ENCODE results near the gene ANXA6. TPM values are rescaled to one million over a fixed set of nuclear protein-coding genes. Genes with fewer than 3 reads are reported as not detected.

ANXA6 gene
- total and polyA plus RNA-seq, 2 of the 4 experiments (the other 2 are of a cell fraction), result 355 to 610 TPM

DNA sequence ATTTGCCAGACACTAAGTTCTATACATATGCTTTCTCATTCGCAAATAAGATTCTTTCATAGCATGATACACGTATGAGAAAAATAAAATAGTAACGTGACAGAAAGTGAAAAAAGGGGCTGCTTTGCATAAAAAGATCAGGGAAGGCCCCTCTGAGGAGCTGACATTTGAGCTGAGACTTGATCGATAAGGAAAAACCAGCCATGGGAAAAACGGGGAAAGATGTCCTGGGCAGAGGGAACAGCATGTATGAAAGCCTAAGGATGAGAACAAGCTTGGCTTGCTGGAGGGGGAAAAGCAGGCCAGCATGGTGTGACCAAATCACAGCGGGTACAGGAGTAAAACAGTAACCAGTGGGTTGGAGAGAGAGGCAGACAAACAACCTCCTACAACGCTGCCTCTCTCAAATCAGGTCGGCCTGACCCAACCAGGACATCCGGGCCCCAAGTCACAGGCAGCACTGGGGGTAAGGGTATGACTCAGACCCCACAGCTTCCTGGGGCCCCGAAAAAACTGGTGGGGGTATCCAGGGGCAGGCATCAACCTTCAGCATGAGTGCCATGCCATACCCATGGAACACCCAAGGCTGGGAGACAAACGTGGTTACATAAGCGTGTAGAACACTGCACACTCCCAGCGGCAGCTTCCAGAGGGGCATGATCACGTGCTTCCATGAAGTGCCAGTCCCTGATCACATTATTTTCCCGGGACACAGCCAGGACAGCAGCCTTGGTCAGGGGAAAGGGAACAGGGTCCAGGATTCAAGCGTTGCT lies 78.9 kb downstream of the ANXA6 start:
- dilution Hi-C loops (cut with HindIII; ENCODE audit: low sequenced_read_pairs, unreplicated experiment) (no loop called here), intact Hi-C loops (cut with micrococcal nuclease) (no loop called here), in situ Hi-C loops (cut with MboI; ENCODE audit: low sequenced_read_pairs) (no loop called here)
- Histone ChIP-seq H3K4ac (ENCODE audit: low read depth, low read length) (peak overlapping the region; percentile 62; the same call in 1 of the 2 replicates), H3K9me3 (ENCODE audit: control insufficient read depth, insufficient read depth, low read length) (no peaks in the 10 kb centered on the region), H3K27me3 (ENCODE audit: control insufficient read depth, insufficient read depth, low read length) (no peaks in the 10 kb centered on the region), H3K36me3 (ENCODE audit: control insufficient read depth, insufficient read depth, low read length) (peaks cover 8% of the 10 kb centered on the region), H3K56ac (ENCODE audit: extremely low read depth, insufficient read depth, low read length) (no peak overlapping the region), H3K18ac (ENCODE audit: low read depth, low read length) (no peak overlapping the region), H2BK5ac (ENCODE audit: low read depth, low read length, poor library complexity, severe bottlenecking) (no peak overlapping the region), H2AK5ac (ENCODE audit: low read depth, low read length) (peak overlapping the region; percentile 68), H3K79me1 (ENCODE audit: low read depth in 1 of 2, low read length in 2 of 2) (peaks cover 28 to 86% of the 10 kb centered on the region in 2 experiments), H3K4me2 (ENCODE audit: low read depth, low read length) (no peak overlapping the region), H3K4me3 (ENCODE audit: insufficient read depth, low read depth, low read length) (no peak overlapping the region), H2BK15ac (ENCODE audit: low read depth, low read length) (0 out of 3 replicates have a peak overlapping the region, but pooled peaks have one; percentile 18), H2AK9ac (replicated peaks; ENCODE audit: low read depth, low read length, poor library complexity) (peak overlapping the region; percentile 23), H3K9me1 (ENCODE audit: insufficient read depth, low read length) (peaks cover 36% of the 10 kb centered on the region), H2BK20ac (ENCODE audit: low read depth, low read length) (0 out of 2 replicates have a peak overlapping the region, but pooled peaks have one; percentile 9), H3K23ac (ENCODE audit: low read depth, low read length) (peak overlapping the region; percentile 59; the same call in 1 of the 2 replicates), H2BK120ac (ENCODE audit: low read depth, low read length) (no peak overlapping the region; the same call in 1 of the 2 replicates), H3K4me1 (ENCODE audit: control insufficient read depth, insufficient read depth, low read length) (peaks cover 22% of the 10 kb centered on the region), H4K8ac (ENCODE audit: low read depth in 2 of 2, low read length in 2 of 2) (no peak overlapping the region), H3K14ac (replicated peaks; ENCODE audit: low read depth, low read length) (peak overlapping the region; percentile 72), H4K20me1 (ENCODE audit: insufficient read depth, low read length) (peaks cover 49% of the 10 kb centered on the region), H2AFZ (replicated peaks; ENCODE audit: low read length, poor library complexity) (no peak overlapping the region), H4K91ac (ENCODE audit: insufficient read depth, low read depth, low read length) (peak overlapping the region; percentile 41; the same call in 1 of the 2 replicates), H3K27ac (ENCODE audit: insufficient read depth, low read length) (no peak overlapping the region), H4K5ac (ENCODE audit: low read depth, low read length) (no peak overlapping the region), H3K9ac (ENCODE audit: low read depth, low read length) (no peak overlapping the region)
- ATAC-seq (ENCODE audit: low read depth) (no peak), DNase-seq (no peak)
- POLR2A ChIA-PET (ENCODE audit: unreplicated experiment), result no interaction called here
- BruUV-seq (replicated peaks), result no TSS peak
- CTCF ChIA-PET, result interaction anchor here (1.0 to 1.6 kb wide), 2 partner anchors 27 to 37 kb away, joined by 4 to 5 read pairs; no protein-coding TSS in a partner anchor
- TF ChIP-seq RAD21 (IDR thresholded peaks at IDR 0.05; ENCODE audit: low read length) (no peak), CEBPB (IDR thresholded peaks at IDR 0.05; ENCODE audit: low read depth, low read length) (no peak), MAFK (IDR thresholded peaks at IDR 0.05; ENCODE audit: low read depth, low read length) (no peak), FOS (IDR thresholded peaks at IDR 0.05; ENCODE audit: low read depth, low read length) (no peak), POLR2A (IDR thresholded peaks at IDR 0.05; ENCODE audit: low read depth, low read length) (no peak), MXI1 (IDR thresholded peaks at IDR 0.05; ENCODE audit: borderline replicate concordance, low read depth, low read length) (no peak), NFE2L2 (IDR thresholded peaks at IDR 0.05; ENCODE audit: low read depth, low read length) (no peak), MAZ (IDR thresholded peaks at IDR 0.05; ENCODE audit: borderline replicate concordance, low read depth, low read length) (no peak), RCOR1 (IDR thresholded peaks at IDR 0.05; ENCODE audit: insufficient replicate concordance, low read length) (no peak), RFX5 (IDR thresholded peaks at IDR 0.05; ENCODE audit: low read depth, low read length) (no peak)
- TF ChIP-seq, protein P1, sequence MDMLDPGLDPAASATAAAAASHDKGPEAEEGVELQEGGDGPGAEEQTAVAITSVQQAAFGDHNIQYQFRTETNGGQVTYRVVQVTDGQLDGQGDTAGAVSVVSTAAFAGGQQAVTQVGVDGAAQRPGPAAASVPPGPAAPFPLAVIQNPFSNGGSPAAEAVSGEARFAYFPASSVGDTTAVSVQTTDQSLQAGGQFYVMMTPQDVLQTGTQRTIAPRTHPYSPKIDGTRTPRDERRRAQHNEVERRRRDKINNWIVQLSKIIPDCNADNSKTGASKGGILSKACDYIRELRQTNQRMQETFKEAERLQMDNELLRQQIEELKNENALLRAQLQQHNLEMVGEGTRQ (IDR thresholded peaks at IDR 0.05; ENCODE audit: low read depth, low read length), result no peak
- TF ChIP-seq, protein P2, sequence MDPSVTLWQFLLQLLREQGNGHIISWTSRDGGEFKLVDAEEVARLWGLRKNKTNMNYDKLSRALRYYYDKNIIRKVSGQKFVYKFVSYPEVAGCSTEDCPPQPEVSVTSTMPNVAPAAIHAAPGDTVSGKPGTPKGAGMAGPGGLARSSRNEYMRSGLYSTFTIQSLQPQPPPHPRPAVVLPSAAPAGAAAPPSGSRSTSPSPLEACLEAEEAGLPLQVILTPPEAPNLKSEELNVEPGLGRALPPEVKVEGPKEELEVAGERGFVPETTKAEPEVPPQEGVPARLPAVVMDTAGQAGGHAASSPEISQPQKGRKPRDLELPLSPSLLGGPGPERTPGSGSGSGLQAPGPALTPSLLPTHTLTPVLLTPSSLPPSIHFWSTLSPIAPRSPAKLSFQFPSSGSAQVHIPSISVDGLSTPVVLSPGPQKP (IDR thresholded peaks at IDR 0.05; ENCODE audit: borderline replicate concordance, low read depth, low read length), result no peak
- TF ChIP-seq, protein P3, sequence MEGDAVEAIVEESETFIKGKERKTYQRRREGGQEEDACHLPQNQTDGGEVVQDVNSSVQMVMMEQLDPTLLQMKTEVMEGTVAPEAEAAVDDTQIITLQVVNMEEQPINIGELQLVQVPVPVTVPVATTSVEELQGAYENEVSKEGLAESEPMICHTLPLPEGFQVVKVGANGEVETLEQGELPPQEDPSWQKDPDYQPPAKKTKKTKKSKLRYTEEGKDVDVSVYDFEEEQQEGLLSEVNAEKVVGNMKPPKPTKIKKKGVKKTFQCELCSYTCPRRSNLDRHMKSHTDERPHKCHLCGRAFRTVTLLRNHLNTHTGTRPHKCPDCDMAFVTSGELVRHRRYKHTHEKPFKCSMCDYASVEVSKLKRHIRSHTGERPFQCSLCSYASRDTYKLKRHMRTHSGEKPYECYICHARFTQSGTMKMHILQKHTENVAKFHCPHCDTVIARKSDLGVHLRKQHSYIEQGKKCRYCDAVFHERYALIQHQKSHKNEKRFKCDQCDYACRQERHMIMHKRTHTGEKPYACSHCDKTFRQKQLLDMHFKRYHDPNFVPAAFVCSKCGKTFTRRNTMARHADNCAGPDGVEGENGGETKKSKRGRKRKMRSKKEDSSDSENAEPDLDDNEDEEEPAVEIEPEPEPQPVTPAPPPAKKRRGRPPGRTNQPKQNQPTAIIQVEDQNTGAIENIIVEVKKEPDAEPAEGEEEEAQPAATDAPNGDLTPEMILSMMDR (conservative IDR thresholded peaks at IDR 0.05; ENCODE audit: low read depth, low read length), result no peak
- WGBS, 2 experiments (ENCODE audit: extremely low coverage in 2 of 2, insufficient read length in 1 of 2), result 88% methylated on average over 7 of the region's 16 CpGs; no CpG with 5 or more reads in 1 of the 2 experiments

Data from IMR-90 (cell line).